Parathyroid adenoma (tissue), 2 donors: Measurements from ENCODE around the gene STAT2.

Experiments
- H2AFZ ChIP-seq: fragments of 300-600 bp; sonication (generic); one replicate; pipeline ENCODE4 v1.7.0; 2017; ENCODE audit warnings: antibody characterized with exemption, mild to moderate bottlenecking
- H3K27ac ChIP-seq: fragments of 300-600 bp; sonication (generic); one replicate; pipeline ENCODE4 v1.7.0; 2017
- H3K27me3 ChIP-seq: fragments of 300-600 bp; sonication (generic); one replicate; pipeline ENCODE4 v1.7.0; 2017; ENCODE audit warnings: low read length; ENCODE audit not compliant: control insufficient read depth, insufficient read depth
- H3K36me3 ChIP-seq: fragments of 300-600 bp; sonication (generic); one replicate; pipeline ENCODE4 v1.7.0; 2017; ENCODE audit warnings: low read length; ENCODE audit not compliant: control insufficient read depth, insufficient read depth
- H3K4me1 ChIP-seq: fragments of 300-600 bp; sonication (generic); one replicate; pipeline ENCODE4 v1.7.0; 2017; ENCODE audit warnings: control low read depth
- H3K4me2 ChIP-seq: fragments of 300-600 bp; sonication (generic); one replicate; pipeline ENCODE4 v1.7.0; 2017; ENCODE audit warnings: low read length
- H3K4me3 ChIP-seq: fragments of 300-600 bp; sonication (generic); one replicate; pipeline ENCODE4 v1.7.0; 2017; ENCODE audit warnings: low read depth, low read length
- H3K79me2 ChIP-seq: fragments of 300-600 bp; sonication (generic); one replicate; pipeline ENCODE4 v1.7.0; 2017; ENCODE audit warnings: control low read depth
- H3K9ac ChIP-seq: fragments of 300-600 bp; sonication (generic); one replicate; pipeline ENCODE4 v1.7.0; 2017; ENCODE audit warnings: mild to moderate bottlenecking
- H3K9me3 ChIP-seq: fragments of 300-600 bp; sonication (generic); one replicate; pipeline ENCODE4 v1.7.0; 2017; ENCODE audit warnings: low read length; ENCODE audit not compliant: control insufficient read depth
- CTCF ChIP-seq: fragments of 300-600 bp; sonication (generic); IDR thresholded peaks from one replicate; pipeline ENCODE4 v1.7.0; 2017; ENCODE audit warnings: antibody characterized with exemption, mild to moderate bottlenecking
- donor health status: primary hyperparathyroidism.

The STAT2 gene

GRCh38 chr12:56334490-56334793 lies 25.5 kb downstream of the STAT2 start:
- Histone ChIP-seq H3K36me3 (no peaks in the 10 kb centered on the region), H3K9me3 (no peaks in the 10 kb centered on the region), H3K4me1 (peaks cover 12% of the 10 kb centered on the region), H3K4me2 (peak overlapping the region; percentile 82), H3K4me3 (peak overlapping the region; percentile 77), H3K27ac (peak overlapping the region; percentile 93), H3K79me2 (peaks cover 4% of the 10 kb centered on the region), H2AFZ (peak overlapping the region; percentile 88), H3K9ac (peak overlapping the region; percentile 81), H3K27me3 (no peaks in the 10 kb centered on the region)
- TF ChIP-seq CTCF, result no peak

GRCh38 chr12:56333679-56334489 lies 26.0 kb downstream of the STAT2 start, which contains the start of gene PAN2:
Gene PAN2 (minus strand): TSS chr12:56334000. CDS start chr12:56333094, 906 bp downstream.
- H2AFZ ChIP-seq, result peak within 1 kb of the TSS; percentile 88
- H3K4me2 ChIP-seq, result peak within 1 kb of the TSS; percentile 82
- peak; percentile 62 for TF ChIP-seq CTCF
- no peaks in the 10 kb centered on the region for H3K9me3 ChIP-seq
- peak within 1 kb of the TSS; percentile 93 for H3K27ac ChIP-seq
- no peaks in the 10 kb centered on the region for H3K36me3 ChIP-seq
- peak within 1 kb of the TSS; percentile 84 for H3K9ac ChIP-seq
- H3K79me2 ChIP-seq, result peaks cover 4% of the 10 kb centered on the region
- no peaks in the 10 kb centered on the region for H3K27me3 ChIP-seq
- peak within 1 kb of the TSS; percentile 77 for H3K4me3 ChIP-seq
- peaks cover 12% of the 10 kb centered on the region for H3K4me1 ChIP-seq

- peak overlapping the region; percentile 88 for H2AFZ ChIP-seq
- H3K27me3 ChIP-seq, result no peaks in the 10 kb centered on the region
- no peaks in the 10 kb centered on the region for H3K36me3 ChIP-seq
- no peak for TF ChIP-seq CTCF
- peaks cover 4% of the 10 kb centered on the region for H3K79me2 ChIP-seq
- peaks cover 12% of the 10 kb centered on the region for H3K4me1 ChIP-seq
- peak overlapping the region; percentile 93 for H3K27ac ChIP-seq
- H3K9ac ChIP-seq, result peak overlapping the region; percentile 84
- H3K4me3 ChIP-seq, result peak overlapping the region; percentile 77
- no peaks in the 10 kb centered on the region for H3K9me3 ChIP-seq
- H3K4me2 ChIP-seq, result peak overlapping the region; percentile 82
Measured at GRCh38 chr12:56333197-56333678, 26.7 kb downstream of the STAT2 start.

GRCh38 chr12:56332512-56333196 lies 27.3 kb downstream of the STAT2 start:
- Histone ChIP-seq H3K4me1 (peaks cover 12% of the 10 kb centered on the region), H3K27me3 (no peaks in the 10 kb centered on the region), H3K9me3 (no peaks in the 10 kb centered on the region), H3K4me3 (peak overlapping the region; percentile 77), H3K9ac (no peak overlapping the region), H3K4me2 (peak overlapping the region; percentile 82), H3K79me2 (peaks cover 4% of the 10 kb centered on the region), H3K27ac (peak overlapping the region; percentile 93), H3K36me3 (no peaks in the 10 kb centered on the region), H2AFZ (peak overlapping the region; percentile 88)
- TF ChIP-seq CTCF, result no peak
